Body of pancreas (tissue), 4 donors: ENCODE measurements around the gene ABCG1. TPM values are rescaled to one million over a fixed set of nuclear protein-coding genes. Genes with fewer than 3 reads are reported as not detected.

Source experiments
- ATAC-seq: fragments of 150-250 bp; one replicate; pipeline ENCODE4 v1.9.1; 2016
- DNase-seq, 4 donors: peaks; one replicate each; pipeline ENCODE4 v3.0.0-alpha.2; 2019
- H3K27ac ChIP-seq, 4 donors: fragments of 200-600 bp; sonication (generic); 1 replicate in 3 of 4; 2 replicates in 1 of 4; pipeline versions ENCODE4 v1.5.1 to v1.6.1; 2016 to 2019; ENCODE audit warnings: mild to moderate bottlenecking in 1 of 4, mixed read lengths in 1 of 4, moderate library complexity in 1 of 4
- H3K27me3 ChIP-seq, 2 donors: fragments of 200-600 bp; sonication (generic); one replicate each; pipeline ENCODE4 v1.6.0; 2016; ENCODE audit warnings: mild to moderate bottlenecking in 1 of 2
- H3K36me3 ChIP-seq, 2 donors: fragments of 200-600 bp; sonication (generic); replicated peaks in 1 of 2; 2 replicates each; pipeline ENCODE4 v1.5.1; 2016; ENCODE audit warnings: low read depth in 2 of 2; ENCODE audit not compliant: insufficient read depth in 1 of 2
- H3K4me1 ChIP-seq: fragments of 200-600 bp; sonication (generic); one replicate; pipeline ENCODE4 v1.6.0; 2016
- H3K4me3 ChIP-seq, 2 donors: fragments of 200-600 bp; sonication (generic); 1 replicate in 1 of 2; 2 replicates in 1 of 2; pipeline ENCODE4 v1.5.1; 2016 to 2019
- H3K9me3 ChIP-seq, 3 donors: fragments of 200-600 bp; sonication (generic); 1 replicate in 2 of 3; 2 replicates in 1 of 3; pipeline ENCODE4 v1.5.1; 2016
- CTCF ChIP-seq, 7 experiments: fragments of 450-650 bp in 4 of 7; fragments of 200-600 bp in 3 of 7; sonication (generic) in 3 of 7; IDR thresholded peaks; one replicate each; pipeline ENCODE4 v1.5.1; 2016 to 2019; ENCODE audit warnings: antibody characterized with exemption in 7 of 7
- POLR2A ChIP-seq, 3 donors: fragments of 450-650 bp; IDR thresholded peaks; one replicate each; pipeline ENCODE4 v1.6.1; 2016; ENCODE audit warnings: antibody characterized with exemption in 3 of 3, mild to moderate bottlenecking in 2 of 3
- whole genome bisulfite sequencing, 2 donors: methylation state at CpG; one replicate each; pipeline ENCODE4 v1.1.5; 2017; 5-methylcytosine and 5-hydroxymethylcytosine counted together
- intact Hi-C: fragments of 100-400 bp; cut with DNase I; formaldehyde crosslinking; loops from one replicate; pipeline ENCODE4 v1.15.1; 2023
- total RNA-seq, 2 donors: library from RNA; depleted of rRNA; stranded (reverse); fragments of >200 nt; gene quantifications; one replicate each; pipeline ENCODE4 v1.1.0, GENCODE V29; 2016

ABCG1 gene
- total RNA-seq, 2 donors from 2014 or later, result 7.5 to 7.6 TPM

- no peak for TF ChIP-seq CTCF (IDR thresholded peaks at IDR 0.05)
- TF ChIP-seq POLR2A (IDR thresholded peaks at IDR 0.05), result no peak
- intact Hi-C loops, result no loop called here
- Histone ChIP-seq H3K36me3 (no peaks in the 10 kb centered on the region), H3K9me3 (no peaks in the 10 kb centered on the region), H3K27ac (no peak overlapping the region), H3K27me3 (no peaks in the 10 kb centered on the region), H3K4me3 (no peak overlapping the region), H3K4me1 (no peaks in the 10 kb centered on the region)
- ATAC-seq, result no peak
- 85 to 87% methylated on average over 5 of the region's 5 CpGs for WGBS, 2 donors
- DNase-seq, result no peak
Observed at GRCh38 chr21:42298657-42299056, 79.7 kb downstream of the ABCG1 start.

GRCh38 chr21:42299324-42300044, 80.5 kb downstream of the ABCG1 start:
- TF ChIP-seq CTCF (IDR thresholded peaks at IDR 0.05) (no peak), POLR2A (IDR thresholded peaks at IDR 0.05) (no peak)
- intact Hi-C loops, result no loop called here
- H3K27me3 ChIP-seq, result no peaks in the 10 kb centered on the region
- no peak overlapping the region for H3K27ac ChIP-seq
- no peaks in the 10 kb centered on the region for H3K9me3 ChIP-seq
- 66 to 84% methylated on average over 16 to 20 of the region's 20 CpGs for WGBS, 2 donors
- H3K4me1 ChIP-seq, result no peaks in the 10 kb centered on the region
- ATAC-seq (no peak), DNase-seq (no peak)
- no peak overlapping the region for H3K4me3 ChIP-seq
- H3K36me3 ChIP-seq, result no peaks in the 10 kb centered on the region

- no peaks in the 10 kb centered on the region for H3K9me3 ChIP-seq
- H3K4me3 ChIP-seq, result no peak overlapping the region
- H3K36me3 ChIP-seq, result no peaks in the 10 kb centered on the region
- intact Hi-C loops, result no loop called here
- ATAC-seq (no peak), DNase-seq (no peak)
- no peaks in the 10 kb centered on the region for H3K4me1 ChIP-seq
- no peak for TF ChIP-seq POLR2A (IDR thresholded peaks at IDR 0.05)
- no peak for TF ChIP-seq CTCF (IDR thresholded peaks at IDR 0.05)
- 72 to 80% methylated on average over 5 to 7 of the region's 7 CpGs for WGBS, 2 donors
- H3K27ac ChIP-seq, result no peak overlapping the region
- H3K27me3 ChIP-seq, result no peaks in the 10 kb centered on the region
Observed at GRCh38 chr21:42300045-42300583, 81.2 kb downstream of the ABCG1 start.

GRCh38 chr21:42300956-42301355, 82.0 kb downstream of the ABCG1 start:
- H3K9me3 ChIP-seq, result no peaks in the 10 kb centered on the region
- H3K4me1 ChIP-seq, result no peaks in the 10 kb centered on the region
- H3K27me3 ChIP-seq, result no peaks in the 10 kb centered on the region
- H3K4me3 ChIP-seq, result no peak overlapping the region
- no peak for TF ChIP-seq POLR2A (IDR thresholded peaks at IDR 0.05)
- no peak for TF ChIP-seq CTCF (IDR thresholded peaks at IDR 0.05)
- no peaks in the 10 kb centered on the region for H3K36me3 ChIP-seq
- DNase-seq, result no peak
- 79% methylated on average over 8 to 9 of the region's 9 CpGs for WGBS, 2 donors
- H3K27ac ChIP-seq, result peak overlapping the region in 2 of 4 donors; percentile 20 to 36
- intact Hi-C loops, result no loop called here
- no peak for ATAC-seq
